Prostate gland (tissue), 2 donors: ENCODE measurements around the gene SERPINA4. TPM values are rescaled to one million over a fixed set of nuclear protein-coding genes. Genes with fewer than 3 reads are reported as not detected.
A peak's percentile ranks its signal among the peaks of the same experiment; 100 is the strongest.

Experiments used
- DNase-seq: peaks from one replicate; pipeline ENCODE4 v3.0.0-alpha.2; 2019; ENCODE audit warnings: low spot score
- H3K27ac ChIP-seq, 2 donors: fragments of 200-600 bp; sonication (generic); 2 replicates each; pipeline ENCODE4 v1.5.1; 2017 to 2019
- H3K27me3 ChIP-seq: fragments of 200-600 bp; sonication (generic); replicated peaks from 2 replicates; pipeline ENCODE4 v1.5.1; 2019; ENCODE audit not compliant: insufficient read depth
- H3K36me3 ChIP-seq, 2 donors: fragments of 200-600 bp; sonication (generic); 1 replicate in 1 of 2; 2 replicates in 1 of 2; pipeline versions ENCODE4 v1.5.1 to v1.8.1; 2017 to 2019
- H3K4me1 ChIP-seq: fragments of 200-600 bp; sonication (generic); replicated peaks from 2 replicates; pipeline ENCODE4 v1.5.1; 2019
- H3K4me3 ChIP-seq, 2 donors: fragments of 200-600 bp; sonication (generic); 2 replicates each; pipeline ENCODE4 v1.5.1; 2017 to 2019
- H3K9me3 ChIP-seq: fragments of 200-600 bp; sonication (generic); 2 replicates; pipeline ENCODE4 v1.5.1; 2017
- POLR2A ChIP-seq: fragments of 450-650 bp; IDR thresholded peaks from one replicate; pipeline ENCODE4 v1.6.1; 2016; ENCODE audit warnings: antibody characterized with exemption, mild to moderate bottlenecking
- POLR2AphosphoS5 ChIP-seq: sonication (generic); formaldehyde crosslinking; IDR thresholded peaks from one replicate; pipeline ENCODE4 v1.6.1; 2017; ENCODE audit warnings: antibody characterized with exemption
- WGBS: methylation state at CpG from one replicate; pipeline ENCODE4 v1.1.5; 2018; 5-methylcytosine and 5-hydroxymethylcytosine counted together
- intact Hi-C: fragments of 100-400 bp; cut with DNase I; formaldehyde crosslinking; loops from one replicate; pipeline ENCODE4 v1.14.2; 2022
- total RNA-seq, 2 donors: library from RNA; depleted of rRNA; stranded (reverse); fragments of >200 nt; gene quantifications; one replicate each; pipeline ENCODE4 v1.1.0, GENCODE V29; 2016
- TF ChIP-seq, protein P1 (sequence below), 4 experiments: fragments of 200-600 bp in 2 of 4; fragments of 450-650 bp in 2 of 4; sonication (generic) in 2 of 4; IDR thresholded peaks; 1 replicate in 3 of 4; 2 replicates in 1 of 4; pipeline ENCODE4 v1.5.1; 2016 to 2019; ENCODE audit warnings: antibody characterized with exemption in 4 of 4, mild to moderate bottlenecking in 2 of 4, moderate library complexity in 2 of 4

The SERPINA4 gene
- total RNA-seq, 2 donors from 2014 or later: 2.2 TPM; not detected in 1

DNA sequence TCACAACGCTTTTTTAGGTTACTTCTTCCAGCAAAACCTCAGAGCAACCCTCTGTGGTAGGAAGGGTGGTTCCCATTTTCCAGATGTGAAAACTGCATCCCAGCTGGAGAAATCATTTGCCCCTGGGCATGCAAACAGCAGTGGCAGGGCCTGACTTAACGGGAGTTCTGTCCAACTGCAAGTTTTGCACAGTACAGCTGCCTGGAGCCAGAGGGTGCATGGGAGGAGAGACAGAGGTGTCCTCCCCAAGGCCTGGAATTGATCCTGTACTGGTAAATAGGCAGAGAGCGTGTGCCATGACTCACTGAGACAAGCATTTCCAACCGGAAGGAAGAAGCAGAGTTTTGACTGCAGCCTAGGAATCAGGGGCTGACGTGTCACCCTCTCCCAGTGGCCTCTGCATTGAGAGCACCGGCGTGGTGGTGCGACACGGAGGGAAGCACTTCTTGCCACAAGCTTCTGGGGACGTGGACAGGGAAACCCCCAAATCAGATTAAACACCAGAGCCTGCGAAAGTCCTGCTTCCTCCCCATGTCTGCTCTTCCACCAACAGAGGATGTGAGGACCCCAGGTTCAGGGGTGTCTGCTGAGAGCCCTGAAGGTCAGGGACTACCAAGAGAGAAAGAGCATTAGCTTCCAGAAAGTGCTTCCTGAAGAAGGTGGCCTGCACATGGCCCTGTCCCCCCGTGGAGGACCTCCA, 19.0 kb upstream of the SERPINA4 start:
- 88% methylated on average over 12 of the region's 12 CpGs for WGBS
- Histone ChIP-seq H3K4me3 (no peak overlapping the region), H3K27me3 (no peaks in the 10 kb centered on the region), H3K27ac (no peak overlapping the region), H3K9me3 (no peaks in the 10 kb centered on the region), H3K4me1 (no peaks in the 10 kb centered on the region), H3K36me3 (no peaks in the 10 kb centered on the region)
- intact Hi-C loops: no loop called here
- TF ChIP-seq, protein P1, sequence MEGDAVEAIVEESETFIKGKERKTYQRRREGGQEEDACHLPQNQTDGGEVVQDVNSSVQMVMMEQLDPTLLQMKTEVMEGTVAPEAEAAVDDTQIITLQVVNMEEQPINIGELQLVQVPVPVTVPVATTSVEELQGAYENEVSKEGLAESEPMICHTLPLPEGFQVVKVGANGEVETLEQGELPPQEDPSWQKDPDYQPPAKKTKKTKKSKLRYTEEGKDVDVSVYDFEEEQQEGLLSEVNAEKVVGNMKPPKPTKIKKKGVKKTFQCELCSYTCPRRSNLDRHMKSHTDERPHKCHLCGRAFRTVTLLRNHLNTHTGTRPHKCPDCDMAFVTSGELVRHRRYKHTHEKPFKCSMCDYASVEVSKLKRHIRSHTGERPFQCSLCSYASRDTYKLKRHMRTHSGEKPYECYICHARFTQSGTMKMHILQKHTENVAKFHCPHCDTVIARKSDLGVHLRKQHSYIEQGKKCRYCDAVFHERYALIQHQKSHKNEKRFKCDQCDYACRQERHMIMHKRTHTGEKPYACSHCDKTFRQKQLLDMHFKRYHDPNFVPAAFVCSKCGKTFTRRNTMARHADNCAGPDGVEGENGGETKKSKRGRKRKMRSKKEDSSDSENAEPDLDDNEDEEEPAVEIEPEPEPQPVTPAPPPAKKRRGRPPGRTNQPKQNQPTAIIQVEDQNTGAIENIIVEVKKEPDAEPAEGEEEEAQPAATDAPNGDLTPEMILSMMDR (IDR thresholded peaks at IDR 0.05): no peak
- TF ChIP-seq POLR2A: no peak
- TF ChIP-seq POLR2AphosphoS5: no peak
- no peak for DNase-seq

DNA sequence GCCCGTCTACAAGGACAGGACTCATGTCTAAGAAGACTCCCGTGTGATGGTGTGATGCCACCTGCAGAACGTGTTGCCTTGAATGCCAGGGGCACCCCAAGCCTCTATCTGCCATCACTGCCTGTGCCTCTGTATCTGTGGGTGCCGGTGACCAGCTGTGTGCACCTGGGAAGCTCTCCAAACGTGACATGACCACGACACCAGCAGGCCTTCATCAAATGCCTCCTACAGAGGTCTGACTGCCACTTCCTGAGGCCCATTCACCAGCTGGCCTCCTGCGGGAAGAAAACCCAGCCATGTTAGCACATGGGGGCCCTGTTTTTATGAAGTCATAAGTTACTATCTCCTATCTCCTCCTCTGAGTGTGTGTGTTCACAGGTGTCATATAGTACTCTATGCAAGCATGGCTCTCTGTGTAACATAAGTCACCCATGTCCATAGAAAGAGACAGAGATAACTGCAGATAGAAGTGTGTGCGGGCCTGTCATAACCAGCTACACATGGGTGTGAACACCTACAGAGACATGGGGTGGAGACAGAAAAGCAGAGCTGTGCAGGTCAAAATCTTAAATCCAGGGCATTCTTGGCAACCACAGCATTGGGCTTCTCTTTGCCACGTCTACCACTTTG, 18.3 kb upstream of the SERPINA4 start:
- Histone ChIP-seq H3K4me3 (no peak overlapping the region), H3K27ac (no peak overlapping the region), H3K27me3 (no peaks in the 10 kb centered on the region), H3K4me1 (no peaks in the 10 kb centered on the region), H3K36me3 (no peaks in the 10 kb centered on the region), H3K9me3 (no peaks in the 10 kb centered on the region)
- TF ChIP-seq POLR2A (no peak), POLR2AphosphoS5 (no peak)
- TF ChIP-seq, protein P1 (IDR thresholded peaks at IDR 0.05): no peak
- DNase-seq: no peak
- WGBS: 88% methylated on average over 9 of the region's 9 CpGs
- intact Hi-C loops: no loop called here

DNA sequence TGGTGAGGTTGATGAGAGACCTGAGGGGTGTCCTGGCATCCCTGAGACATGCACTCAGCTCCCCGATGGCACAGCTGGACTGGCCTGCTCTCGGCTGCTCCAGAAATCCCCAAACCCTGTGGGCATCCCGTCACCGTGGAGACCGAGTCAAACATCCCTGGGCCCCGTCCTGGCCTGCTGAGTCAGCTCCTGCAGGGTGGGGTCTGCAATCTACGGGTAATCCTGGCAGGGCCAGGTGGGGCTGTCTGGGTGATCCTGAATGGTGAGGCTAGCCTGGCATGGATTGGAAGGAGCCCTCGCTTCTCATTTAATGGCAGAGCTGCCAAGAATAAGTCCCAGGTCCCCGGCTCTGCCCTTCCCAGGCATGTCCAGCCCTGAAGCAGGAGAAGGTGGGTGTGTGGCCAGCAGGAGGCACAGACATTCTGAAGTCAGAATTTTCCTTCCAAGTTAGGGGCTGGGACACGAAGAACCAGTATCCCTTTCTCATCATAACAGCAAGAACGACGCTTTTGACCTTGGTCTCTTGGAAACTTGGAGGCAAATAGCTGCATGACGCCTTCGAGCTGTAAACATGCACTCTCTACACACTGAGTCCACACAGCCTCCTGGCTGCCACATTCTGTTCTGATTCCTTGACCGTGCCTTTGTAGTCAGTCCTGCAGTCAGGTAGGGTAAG, 17.7 kb upstream of the SERPINA4 start:
- Histone ChIP-seq H3K36me3 (no peaks in the 10 kb centered on the region), H3K4me3 (no peak overlapping the region), H3K9me3 (no peaks in the 10 kb centered on the region), H3K27ac (no peak overlapping the region), H3K4me1 (no peaks in the 10 kb centered on the region), H3K27me3 (no peaks in the 10 kb centered on the region)
- TF ChIP-seq, protein P1 (IDR thresholded peaks at IDR 0.05): peak in 1 of 4 experiments; percentile 5
- no peak for TF ChIP-seq POLR2AphosphoS5
- DNase-seq: peak; percentile 24
- intact Hi-C loops: no loop called here
- WGBS: 42% methylated on average over 15 of the region's 15 CpGs

DNA sequence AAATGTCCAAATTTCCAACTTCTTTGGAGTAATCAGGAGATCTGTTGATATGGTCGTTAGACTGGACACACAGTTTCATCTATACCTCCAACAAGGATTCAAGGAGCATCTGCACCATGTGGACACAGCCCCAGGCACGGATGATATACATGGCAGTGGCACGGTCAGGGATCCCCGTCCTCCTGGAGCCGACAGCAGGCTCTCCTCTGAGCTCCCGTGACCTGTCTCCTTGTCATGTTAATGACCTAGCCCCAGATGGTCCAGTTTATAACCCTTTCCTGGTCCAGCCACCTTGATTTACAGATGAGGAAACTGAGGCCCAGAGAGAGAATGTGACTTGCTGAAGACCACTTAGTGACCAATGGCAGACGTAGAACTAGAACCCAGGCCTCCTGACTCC, 16.5 kb upstream of the SERPINA4 start:
- H3K4me1 ChIP-seq: no peaks in the 10 kb centered on the region
- 83% methylated on average over 7 of the region's 7 CpGs for WGBS
- no peak overlapping the region for H3K4me3 ChIP-seq
- no peaks in the 10 kb centered on the region for H3K9me3 ChIP-seq
- no peaks in the 10 kb centered on the region for H3K36me3 ChIP-seq
- TF ChIP-seq POLR2AphosphoS5 (no peak), POLR2A (no peak)
- TF ChIP-seq, protein P1 (IDR thresholded peaks at IDR 0.05): no peak
- no peak overlapping the region for H3K27ac ChIP-seq
- no peak for DNase-seq
- intact Hi-C loops: no loop called here
- no peaks in the 10 kb centered on the region for H3K27me3 ChIP-seq
